ENCODE data around the gene SRM.

SRM gene

GRCh38 chr1:11031624-11032262, 28.1 kb downstream of the SRM start:
- DNase-seq (ENCODE audit: insufficient read length, low spot score) (no peak), FAIRE-seq (no peak)
- TF ChIP-seq POLR2AphosphoS5 (IDR thresholded peaks at IDR 0.05; ENCODE audit: low read depth, low read length) (peak; percentile 42; the same call in 1 of the 2 replicates), POLR2A (IDR thresholded peaks at IDR 0.05; ENCODE audit: low read depth, low read length) (peak; percentile 37; the same call in 1 of the 2 replicates), SPI1 (IDR thresholded peaks at IDR 0.05; ENCODE audit: low read depth, low read length) (no peak)

GRCh38 chr1:11030865-11031264, 29.0 kb downstream of the SRM start:
- FAIRE-seq (no peak), DNase-seq (ENCODE audit: insufficient read length, low spot score) (no peak)
- TF ChIP-seq SPI1 (IDR thresholded peaks at IDR 0.05; ENCODE audit: low read depth, low read length), result no peak
- TF ChIP-seq POLR2A (IDR thresholded peaks at IDR 0.05; ENCODE audit: low read depth, low read length), result 0 out of 2 replicates have a peak, but pooled peaks have one; percentile 58
- no peak for TF ChIP-seq POU2F2 (IDR thresholded peaks at IDR 0.05; ENCODE audit: low read depth, low read length)
- no peak for TF ChIP-seq TAF1 (IDR thresholded peaks at IDR 0.05; ENCODE audit: low read depth, low read length)
- no peak for TF ChIP-seq PAX5 (IDR thresholded peaks at IDR 0.05; ENCODE audit: insufficient read depth, low read length, severe bottlenecking)
- TF ChIP-seq POLR2AphosphoS5 (IDR thresholded peaks at IDR 0.05; ENCODE audit: low read depth, low read length), result no peak

- no peak for FAIRE-seq
These were observed 31.8 kb downstream of the SRM start for GRCh38 chr1:11028018-11028417.

GRCh38 chr1:11027316-11027715, 32.5 kb downstream of the SRM start:
- DNase-seq (ENCODE audit: insufficient read length, low spot score) (no peak), FAIRE-seq (no peak)
- TF ChIP-seq TAF1 (IDR thresholded peaks at IDR 0.05; ENCODE audit: low read depth, low read length) (no peak), SPI1 (IDR thresholded peaks at IDR 0.05; ENCODE audit: low read depth, low read length) (no peak), PAX5 (IDR thresholded peaks at IDR 0.05; ENCODE audit: insufficient read depth, low read length, severe bottlenecking) (no peak), POU2F2 (IDR thresholded peaks at IDR 0.05; ENCODE audit: low read depth, low read length) (no peak), POLR2A (IDR thresholded peaks at IDR 0.05; ENCODE audit: low read depth, low read length) (no peak), POLR2AphosphoS5 (IDR thresholded peaks at IDR 0.05; ENCODE audit: low read depth, low read length) (peak; percentile 0; the same call in 1 of the 2 replicates)

More at GRCh38 chr1:11028018-11028417, 31.8 kb downstream of the SRM start:
- TF ChIP-seq POLR2A (IDR thresholded peaks at IDR 0.05; ENCODE audit: low read depth, low read length) (peak; percentile 50), PAX5 (IDR thresholded peaks at IDR 0.05; ENCODE audit: insufficient read depth, low read length, severe bottlenecking) (no peak), TAF1 (IDR thresholded peaks at IDR 0.05; ENCODE audit: low read depth, low read length) (no peak), POU2F2 (IDR thresholded peaks at IDR 0.05; ENCODE audit: low read depth, low read length) (no peak), SPI1 (IDR thresholded peaks at IDR 0.05; ENCODE audit: low read depth, low read length) (no peak), POLR2AphosphoS5 (IDR thresholded peaks at IDR 0.05; ENCODE audit: low read depth, low read length) (0 out of 2 replicates have a peak, but pooled peaks have one; percentile 37)
- no peak for DNase-seq (ENCODE audit: insufficient read length, low spot score)

- no peak for DNase-seq (ENCODE audit: insufficient read length, low spot score)
- FAIRE-seq, result no peak
- TF ChIP-seq POLR2AphosphoS5 (IDR thresholded peaks at IDR 0.05; ENCODE audit: low read depth, low read length) (peak; percentile 59; the same call in 1 of the 2 replicates), SPI1 (IDR thresholded peaks at IDR 0.05; ENCODE audit: low read depth, low read length) (no peak)
These were observed 32.9 kb downstream of the SRM start for GRCh38 chr1:11026903-11027302.

GRCh38 chr1:11026052-11026451, 33.8 kb downstream of the SRM start:
- FAIRE-seq (no peak), DNase-seq (ENCODE audit: insufficient read length, low spot score) (no peak)
- no peak for TF ChIP-seq POLR2A (IDR thresholded peaks at IDR 0.05; ENCODE audit: low read depth, low read length)
- TF ChIP-seq SPI1 (IDR thresholded peaks at IDR 0.05; ENCODE audit: low read depth, low read length), result no peak
- TF ChIP-seq POU2F2 (IDR thresholded peaks at IDR 0.05; ENCODE audit: low read depth, low read length), result no peak
- TF ChIP-seq POLR2AphosphoS5 (IDR thresholded peaks at IDR 0.05; ENCODE audit: low read depth, low read length), result no peak
- no peak for TF ChIP-seq TAF1 (IDR thresholded peaks at IDR 0.05; ENCODE audit: low read depth, low read length)
- TF ChIP-seq PAX5 (IDR thresholded peaks at IDR 0.05; ENCODE audit: insufficient read depth, low read length, severe bottlenecking), result no peak

- TF ChIP-seq POU2F2 (IDR thresholded peaks at IDR 0.05; ENCODE audit: low read depth, low read length) (no peak), PAX5 (IDR thresholded peaks at IDR 0.05; ENCODE audit: insufficient read depth, low read length, severe bottlenecking) (no peak), SPI1 (IDR thresholded peaks at IDR 0.05; ENCODE audit: low read depth, low read length) (no peak), POLR2A (IDR thresholded peaks at IDR 0.05; ENCODE audit: low read depth, low read length) (no peak), POLR2AphosphoS5 (IDR thresholded peaks at IDR 0.05; ENCODE audit: low read depth, low read length) (no peak), TAF1 (IDR thresholded peaks at IDR 0.05; ENCODE audit: low read depth, low read length) (no peak)
- DNase-seq (ENCODE audit: insufficient read length, low spot score) (no peak), FAIRE-seq (no peak)
These were observed 34.2 kb downstream of the SRM start for GRCh38 chr1:11025618-11026017.

GRCh38 chr1:11024874-11025203, 35.0 kb downstream of the SRM start:
- TF ChIP-seq POLR2A (IDR thresholded peaks at IDR 0.05; ENCODE audit: low read depth, low read length) (no peak), PAX5 (IDR thresholded peaks at IDR 0.05; ENCODE audit: insufficient read depth, low read length, severe bottlenecking) (no peak), SPI1 (IDR thresholded peaks at IDR 0.05; ENCODE audit: low read depth, low read length) (no peak), TAF1 (IDR thresholded peaks at IDR 0.05; ENCODE audit: low read depth, low read length) (no peak), POLR2AphosphoS5 (IDR thresholded peaks at IDR 0.05; ENCODE audit: low read depth, low read length) (no peak), POU2F2 (IDR thresholded peaks at IDR 0.05; ENCODE audit: low read depth, low read length) (no peak)

GRCh38 chr1:11024154-11024873, 35.5 kb downstream of the SRM start:
- FAIRE-seq (no peak), DNase-seq (ENCODE audit: insufficient read length, low spot score) (no peak)
- TF ChIP-seq POU2F2 (IDR thresholded peaks at IDR 0.05; ENCODE audit: low read depth, low read length) (no peak), POLR2AphosphoS5 (IDR thresholded peaks at IDR 0.05; ENCODE audit: low read depth, low read length) (no peak), PAX5 (IDR thresholded peaks at IDR 0.05; ENCODE audit: insufficient read depth, low read length, severe bottlenecking) (no peak), POLR2A (IDR thresholded peaks at IDR 0.05; ENCODE audit: low read depth, low read length) (0 out of 2 replicates have a peak, but pooled peaks have one; percentile 29), SPI1 (IDR thresholded peaks at IDR 0.05; ENCODE audit: low read depth, low read length) (no peak), TAF1 (IDR thresholded peaks at IDR 0.05; ENCODE audit: low read depth, low read length) (no peak)

More at GRCh38 chr1:11024874-11025203, 35.0 kb downstream of the SRM start:
- DNase-seq (ENCODE audit: insufficient read length, low spot score), result no peak
- no peak for FAIRE-seq

Data from GM12891 (cell line).